HUDEP-2 (cell line): ENCODE data around the gene RFC4.
A peak's percentile ranks its signal among the peaks of the same experiment; 100 is the strongest.
"Not testable (repeated sequence)": the region's sequence is repeated elsewhere in the genome, so short reads cannot be mapped to it uniquely, and the experiment has no call there.

Experiments used
- DNase-seq, 76 experiments: peaks; one replicate each; lab custom pipeline; 2025; ENCODE audit not compliant: unreplicated experiment in 76 of 76; lab: John Stamatoyannopoulos, UW

RFC4 gene, protein sequence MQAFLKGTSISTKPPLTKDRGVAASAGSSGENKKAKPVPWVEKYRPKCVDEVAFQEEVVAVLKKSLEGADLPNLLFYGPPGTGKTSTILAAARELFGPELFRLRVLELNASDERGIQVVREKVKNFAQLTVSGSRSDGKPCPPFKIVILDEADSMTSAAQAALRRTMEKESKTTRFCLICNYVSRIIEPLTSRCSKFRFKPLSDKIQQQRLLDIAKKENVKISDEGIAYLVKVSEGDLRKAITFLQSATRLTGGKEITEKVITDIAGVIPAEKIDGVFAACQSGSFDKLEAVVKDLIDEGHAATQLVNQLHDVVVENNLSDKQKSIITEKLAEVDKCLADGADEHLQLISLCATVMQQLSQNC

DNA sequence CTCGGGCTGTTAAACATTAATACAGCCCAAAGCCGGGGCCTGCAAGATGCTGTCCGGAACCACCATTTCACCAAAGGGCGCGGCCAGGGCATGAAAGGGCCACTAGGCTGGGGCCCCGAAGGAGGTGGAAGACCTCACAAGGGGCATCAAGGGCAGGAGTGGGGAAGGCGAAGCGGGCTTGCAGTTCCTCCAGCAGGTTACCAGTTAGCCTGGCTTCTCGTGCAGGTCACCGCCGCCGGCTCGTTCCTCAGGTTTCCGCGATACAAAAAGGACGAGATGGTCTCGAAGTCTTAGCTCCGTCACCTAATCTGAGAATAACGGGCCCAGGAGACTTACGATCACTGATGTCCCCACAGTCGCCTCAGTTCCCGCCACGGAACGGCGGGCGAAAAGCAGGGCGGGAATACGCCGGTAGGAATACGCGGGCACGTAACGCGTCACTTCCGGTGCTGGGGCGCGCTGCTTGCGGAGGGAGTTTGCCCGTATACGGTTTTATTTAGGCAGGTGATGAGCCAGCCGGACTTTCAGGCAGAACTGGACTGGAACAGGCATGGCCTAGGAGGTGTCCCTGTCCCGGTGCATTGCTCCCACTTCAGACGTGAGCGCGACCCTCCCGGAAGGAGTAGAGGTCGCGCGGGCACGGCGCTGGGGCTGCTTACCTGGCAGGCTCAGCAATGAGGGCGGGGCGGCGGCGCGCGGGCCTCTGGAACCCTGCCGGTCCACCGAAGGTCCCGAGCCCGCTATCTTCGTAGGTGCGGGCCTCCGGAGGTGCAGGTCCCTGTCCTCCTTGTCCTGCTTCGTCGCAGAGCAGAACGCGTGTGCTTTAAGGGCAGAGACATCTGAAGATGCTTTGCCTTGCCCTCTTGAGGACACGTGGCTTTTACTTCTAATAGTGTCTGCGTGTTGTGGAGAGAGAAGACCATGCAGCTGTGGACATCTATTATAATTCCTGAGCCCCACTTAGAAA, at the start of gene RFC4:
TSS of gene RFC4 (minus strand) at position 394 of the 967 bp plus-strand sequence. CDS start 1,769 bp downstream, outside the sequence.
- DNase-seq = peak in 75 of 76 experiments; percentile 22 to 91 (median 73)

DNA sequence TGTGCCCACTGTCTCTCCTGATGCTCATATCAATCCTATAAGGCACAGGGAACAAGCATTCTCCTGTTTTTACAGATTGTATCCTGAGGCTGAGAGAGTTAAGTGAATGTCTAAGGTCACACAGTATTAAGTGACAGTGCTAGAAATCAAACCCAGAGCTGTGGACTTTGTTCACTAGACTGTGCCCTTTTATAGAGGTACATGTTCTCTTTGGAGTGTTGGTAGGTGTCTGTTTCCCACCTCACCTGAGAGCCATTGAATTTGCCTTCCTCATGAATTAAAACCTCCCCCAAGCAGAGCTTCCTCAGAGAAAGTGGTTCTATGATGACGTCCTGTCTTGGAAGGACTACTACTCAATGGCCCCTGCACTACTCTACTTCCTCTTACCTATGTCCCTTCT, 48.7 kb upstream of the RFC4 start:
- DNase-seq = no peak

DNA sequence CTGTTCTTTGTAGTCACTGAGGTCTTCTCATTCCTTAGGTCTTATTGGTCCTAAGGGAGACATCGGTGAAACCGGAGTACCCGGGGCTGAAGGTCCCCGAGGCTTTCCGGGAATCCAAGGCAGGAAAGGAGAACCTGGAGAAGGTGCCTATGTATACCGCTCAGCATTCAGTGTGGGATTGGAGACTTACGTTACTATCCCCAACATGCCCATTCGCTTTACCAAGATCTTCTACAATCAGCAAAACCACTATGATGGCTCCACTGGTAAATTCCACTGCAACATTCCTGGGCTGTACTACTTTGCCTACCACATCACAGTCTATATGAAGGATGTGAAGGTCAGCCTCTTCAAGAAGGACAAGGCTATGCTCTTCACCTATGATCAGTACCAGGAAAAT, 47.9 kb upstream of the RFC4 start:
- DNase-seq = no peak

DNA sequence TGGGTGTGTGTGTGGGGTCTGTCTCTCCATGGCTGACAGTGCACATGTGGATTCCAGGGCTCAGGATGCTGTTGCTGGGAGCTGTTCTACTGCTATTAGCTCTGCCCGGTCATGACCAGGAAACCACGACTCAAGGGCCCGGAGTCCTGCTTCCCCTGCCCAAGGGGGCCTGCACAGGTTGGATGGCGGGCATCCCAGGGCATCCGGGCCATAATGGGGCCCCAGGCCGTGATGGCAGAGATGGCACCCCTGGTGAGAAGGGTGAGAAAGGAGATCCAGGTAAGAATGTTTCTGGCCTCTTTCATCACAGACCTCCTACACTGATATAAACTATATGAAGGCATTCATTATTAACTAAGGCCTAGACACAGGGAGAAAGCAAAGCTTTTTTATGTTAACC, 46.7 kb upstream of the RFC4 start:
- DNase-seq = no peak

DNA sequence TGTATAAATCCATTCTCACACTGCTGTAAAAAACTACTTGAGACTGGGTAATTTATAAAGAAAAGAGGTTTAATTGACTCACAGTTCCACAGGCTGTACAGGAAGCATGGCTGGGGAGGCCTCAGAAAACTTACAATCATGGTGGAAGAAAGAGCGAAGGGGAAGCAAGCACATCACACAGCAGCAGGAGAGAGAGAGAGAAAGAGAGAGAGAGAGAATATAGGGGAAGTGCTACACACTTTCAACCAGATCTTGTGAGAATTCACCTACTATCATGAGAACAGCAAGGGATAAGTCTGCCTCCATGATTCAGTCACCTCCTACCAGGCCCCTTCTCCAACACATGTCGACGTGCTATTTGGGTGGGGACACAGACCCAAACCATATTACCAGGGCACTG, 45.6 kb upstream of the RFC4 start:
- not testable (repeated sequence) for DNase-seq

DNA sequence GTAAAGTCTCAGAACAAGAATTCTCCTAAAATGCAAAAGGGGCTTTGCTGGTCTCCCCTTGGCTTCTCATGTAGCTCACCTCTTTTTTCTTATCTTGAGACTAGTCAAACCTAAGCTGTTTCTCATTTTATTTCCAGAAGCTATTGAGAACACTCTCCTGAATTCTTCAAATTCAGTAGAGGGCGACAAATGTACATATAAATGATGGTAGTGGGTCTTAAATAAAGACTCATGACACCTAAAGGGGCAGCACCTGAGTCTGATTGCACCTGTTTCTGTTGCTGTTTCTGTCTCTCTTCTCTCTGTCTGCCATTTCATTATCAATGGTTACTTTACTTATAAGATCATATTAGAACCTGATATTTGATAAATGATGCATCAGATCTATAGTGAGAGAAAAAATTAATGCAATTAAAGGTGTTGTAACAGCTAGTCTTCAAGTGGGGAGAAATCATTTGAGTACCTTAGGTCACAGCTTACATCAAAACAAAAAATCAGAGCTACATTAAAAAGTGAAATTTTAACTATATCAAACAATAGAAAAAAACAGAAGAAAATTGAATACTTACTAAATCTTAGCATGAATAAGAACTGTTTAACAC, 43.2 kb upstream of the RFC4 start:
- DNase-seq = peak in 11 of 76 experiments; percentile 0 to 30 (median 18)

DNA sequence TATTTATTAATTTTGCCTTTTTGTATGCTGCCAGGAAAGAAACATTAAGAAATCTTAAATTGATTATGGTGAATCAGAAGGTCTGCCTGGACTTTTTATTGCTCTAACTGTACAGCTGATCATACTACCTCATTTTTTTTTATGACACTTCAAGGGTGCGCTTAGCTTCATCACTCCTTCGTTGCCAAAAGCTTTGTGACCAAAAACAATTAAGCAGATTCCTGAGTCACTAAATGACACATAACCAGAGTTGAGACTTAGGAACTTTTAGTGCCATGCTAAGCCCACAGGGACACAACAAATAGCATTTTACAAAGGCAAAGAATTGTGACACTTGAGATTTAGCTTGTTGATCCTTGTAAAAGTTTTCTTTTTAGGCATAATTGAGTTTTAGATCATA, 41.2 kb upstream of the RFC4 start:
- no peak for DNase-seq

DNA sequence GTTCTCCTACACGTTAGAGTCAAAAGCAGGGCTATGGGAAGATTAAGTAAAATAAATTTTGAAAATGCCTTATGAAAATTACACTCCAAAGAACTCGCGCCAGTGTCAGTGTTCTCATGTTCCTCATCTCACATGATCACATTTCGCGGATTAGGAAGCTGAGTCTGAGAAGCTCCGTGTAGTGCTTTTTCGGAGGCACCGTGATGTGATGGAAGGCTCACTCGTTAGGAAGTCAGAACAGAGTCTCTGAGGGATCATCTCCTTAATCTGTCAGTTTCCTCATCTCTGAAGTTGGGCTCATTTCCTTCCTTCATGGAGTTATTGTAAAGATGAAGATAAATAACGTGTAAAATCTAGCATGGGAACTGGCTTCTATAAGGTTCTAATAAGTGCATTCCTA, 39.5 kb upstream of the RFC4 start:
- no peak for DNase-seq

DNA sequence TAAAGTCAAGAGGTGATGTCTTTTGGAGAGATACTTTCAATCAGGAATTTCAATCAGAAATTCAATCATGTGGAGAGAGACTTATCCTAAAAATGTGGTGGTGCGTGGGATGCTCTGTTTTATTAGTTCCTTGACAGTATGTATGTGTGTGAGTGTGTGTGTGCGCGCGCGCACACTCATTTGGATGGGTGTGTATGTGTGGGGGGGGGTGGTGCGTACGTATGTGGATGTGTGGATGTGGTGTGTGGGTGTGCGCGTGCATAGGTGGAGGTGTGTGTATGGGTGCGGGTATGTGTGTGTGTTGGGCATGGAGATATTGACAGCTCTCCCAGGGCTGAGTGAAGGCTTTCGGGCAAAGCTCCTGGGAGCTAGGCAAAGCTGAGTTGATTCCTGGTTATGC, 38.6 kb upstream of the RFC4 start:
- DNase-seq = no peak

DNA sequence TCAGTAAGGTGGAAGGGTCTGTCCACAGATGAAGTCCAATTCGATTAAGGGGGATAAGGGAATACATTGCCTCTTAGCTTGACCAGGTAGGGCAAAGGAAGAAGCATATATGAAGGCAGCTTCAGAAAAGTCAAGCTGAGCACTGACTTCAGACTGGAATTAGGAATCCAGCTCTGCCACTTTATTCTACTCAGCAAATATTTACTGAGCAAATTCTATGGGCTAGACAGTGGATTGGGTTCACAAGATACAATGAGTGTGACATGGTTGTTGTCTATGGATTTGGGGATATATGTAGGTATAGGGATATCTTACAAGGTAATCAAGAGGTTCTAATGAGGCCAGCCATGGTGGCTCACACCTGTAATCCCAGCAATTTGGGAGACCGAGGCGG, 36.8 kb upstream of the RFC4 start:
- no peak for DNase-seq

DNA sequence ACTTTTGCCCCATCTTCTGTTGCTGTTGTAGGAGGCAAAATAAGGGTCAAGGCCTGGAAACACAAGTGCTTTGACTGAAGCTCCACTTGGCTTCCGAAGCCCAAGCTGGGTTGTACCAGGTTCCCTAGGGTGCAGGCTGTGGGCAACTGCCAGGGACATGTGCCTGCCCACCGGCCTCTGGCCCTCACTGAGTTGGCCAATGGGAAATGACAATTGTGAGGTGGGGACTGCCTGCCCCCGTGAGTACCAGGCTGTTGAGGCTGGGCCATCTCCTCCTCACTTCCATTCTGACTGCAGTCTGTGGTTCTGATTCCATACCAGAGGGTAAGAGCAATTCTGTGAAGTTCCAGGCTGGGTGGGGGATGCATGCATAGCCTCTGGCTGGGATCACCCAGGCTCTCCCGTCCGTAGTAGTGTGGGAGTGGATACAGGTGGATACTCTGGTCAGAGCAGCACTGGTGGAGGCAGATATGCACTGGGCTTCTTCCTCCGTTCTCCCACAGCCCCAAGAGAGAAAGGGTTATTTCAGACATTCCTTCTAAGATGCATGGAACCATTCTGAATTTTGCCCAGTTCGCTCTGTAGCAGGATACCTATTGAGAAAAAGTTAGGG, 36.2 kb upstream of the RFC4 start, which contains the start of gene ADIPOQ:
TSS of gene ADIPOQ (plus strand) at position 285 of the 613 bp plus-strand sequence. CDS start 10,349 bp downstream, outside the sequence.
- no peak for DNase-seq

DNA sequence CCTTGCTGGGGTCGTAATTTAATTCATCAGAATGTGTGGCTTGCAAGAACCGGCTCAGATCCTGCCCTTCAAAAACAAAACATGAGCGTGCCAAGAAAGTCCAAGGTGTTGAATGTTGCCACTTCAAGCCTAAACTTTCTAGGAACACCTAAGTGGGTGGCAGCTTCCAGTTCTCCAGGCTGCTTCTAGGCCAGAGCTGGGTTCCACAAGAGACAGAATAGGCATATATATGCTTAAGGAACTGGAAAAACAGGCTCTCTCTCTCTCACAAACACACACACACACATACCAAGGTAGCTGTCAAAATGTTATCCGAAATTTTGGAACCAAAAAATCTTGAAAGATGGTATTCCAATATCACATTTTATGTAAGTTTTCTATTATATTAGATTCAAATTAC, 35.3 kb upstream of the RFC4 start:
- no peak for DNase-seq

DNA sequence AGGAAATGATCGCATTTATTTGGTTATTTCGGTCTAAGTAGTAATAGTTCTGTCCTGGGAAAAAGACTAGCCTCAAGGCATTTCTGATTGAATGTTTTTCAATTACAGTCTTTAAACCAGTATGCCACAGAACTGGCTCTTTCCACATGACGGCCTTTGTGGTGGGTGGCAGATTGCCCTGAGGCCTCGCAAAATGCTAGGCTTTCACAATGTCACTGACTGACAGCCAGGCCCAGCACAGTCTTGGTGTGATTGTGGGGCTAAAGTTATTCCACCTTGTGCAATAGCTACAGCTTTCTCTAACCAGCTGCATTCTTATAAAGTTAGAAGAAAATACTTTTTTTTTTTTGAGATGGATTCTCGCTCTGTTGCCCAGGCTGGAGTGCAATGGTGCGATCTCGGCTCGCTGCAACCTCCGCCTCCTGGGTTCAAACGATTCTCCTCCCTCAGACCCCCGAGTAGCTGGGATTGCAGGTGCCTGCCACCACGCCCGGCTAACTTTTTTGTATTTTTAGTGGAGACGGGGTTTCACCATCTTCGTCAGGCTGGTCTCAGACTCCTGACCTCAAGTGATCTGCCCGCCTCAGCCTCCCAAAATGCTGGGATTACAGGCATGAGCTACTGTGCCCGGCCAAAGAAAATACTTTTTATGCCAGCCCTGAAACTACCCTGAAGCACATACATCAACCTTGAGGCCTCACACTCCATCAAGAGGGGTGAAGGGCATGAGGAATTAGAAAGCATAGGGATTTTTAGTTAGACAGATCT, 33.8 kb upstream of the RFC4 start:
- DNase-seq = no peak

DNA sequence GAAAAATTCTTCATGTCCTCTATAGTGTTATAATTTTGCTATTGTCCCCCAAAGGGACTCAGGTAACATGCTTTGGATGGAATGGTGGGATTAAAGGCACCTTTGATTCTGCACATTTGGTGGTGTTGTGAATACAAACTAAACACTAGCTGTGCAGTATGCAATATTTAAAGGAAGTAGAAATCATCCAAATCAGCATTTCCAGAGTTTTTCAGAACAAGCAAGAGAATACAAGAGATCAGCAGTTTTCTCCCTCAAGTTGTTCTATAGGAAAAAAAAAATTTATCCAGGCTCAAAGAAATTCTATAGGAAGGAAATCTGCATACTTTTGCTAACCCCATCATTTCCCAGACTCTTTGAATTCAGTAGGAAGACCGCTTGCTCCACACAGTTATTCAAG, 26.0 kb upstream of the RFC4 start:
- no peak for DNase-seq

DNA sequence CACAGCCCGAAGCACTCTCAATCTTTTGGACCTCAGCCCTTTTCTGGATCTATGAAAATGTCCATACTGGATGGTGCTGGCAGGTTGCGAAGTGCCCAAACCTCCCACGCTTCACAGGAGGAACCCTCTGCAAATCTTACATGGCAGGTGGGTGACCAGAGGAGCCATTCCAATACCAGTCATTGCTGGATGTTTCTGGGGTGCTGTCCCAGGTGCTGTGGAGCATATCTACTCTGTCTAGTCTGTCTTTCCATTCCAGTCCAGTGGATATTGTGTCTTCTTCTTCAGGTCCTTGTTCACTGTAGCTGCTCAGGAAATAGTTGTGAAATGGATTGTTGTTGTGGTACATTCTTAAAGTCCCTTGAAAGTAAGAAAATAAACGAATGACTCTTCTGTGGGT, 25.5 kb upstream of the RFC4 start:
- DNase-seq = no peak

DNA sequence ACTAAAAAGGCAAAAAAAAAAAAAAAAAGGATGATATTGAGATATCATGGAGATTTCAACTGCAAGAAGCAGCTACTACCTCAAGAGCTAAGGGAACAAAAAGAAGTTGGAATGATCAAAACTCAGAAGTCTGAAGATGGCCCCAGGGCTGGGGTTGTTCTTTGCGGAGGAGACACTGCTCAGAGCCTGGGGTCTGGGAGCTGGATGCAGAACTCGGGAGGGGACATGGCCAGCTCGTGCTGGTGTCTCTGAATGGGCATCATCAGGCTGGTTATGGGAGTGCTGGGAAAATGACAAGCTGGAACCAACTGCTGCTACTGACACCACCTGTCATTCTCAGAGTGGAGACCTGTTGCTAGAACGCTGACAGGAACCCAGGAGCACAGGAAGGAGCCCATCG, 22.1 kb upstream of the RFC4 start:
- DNase-seq = no peak

DNA sequence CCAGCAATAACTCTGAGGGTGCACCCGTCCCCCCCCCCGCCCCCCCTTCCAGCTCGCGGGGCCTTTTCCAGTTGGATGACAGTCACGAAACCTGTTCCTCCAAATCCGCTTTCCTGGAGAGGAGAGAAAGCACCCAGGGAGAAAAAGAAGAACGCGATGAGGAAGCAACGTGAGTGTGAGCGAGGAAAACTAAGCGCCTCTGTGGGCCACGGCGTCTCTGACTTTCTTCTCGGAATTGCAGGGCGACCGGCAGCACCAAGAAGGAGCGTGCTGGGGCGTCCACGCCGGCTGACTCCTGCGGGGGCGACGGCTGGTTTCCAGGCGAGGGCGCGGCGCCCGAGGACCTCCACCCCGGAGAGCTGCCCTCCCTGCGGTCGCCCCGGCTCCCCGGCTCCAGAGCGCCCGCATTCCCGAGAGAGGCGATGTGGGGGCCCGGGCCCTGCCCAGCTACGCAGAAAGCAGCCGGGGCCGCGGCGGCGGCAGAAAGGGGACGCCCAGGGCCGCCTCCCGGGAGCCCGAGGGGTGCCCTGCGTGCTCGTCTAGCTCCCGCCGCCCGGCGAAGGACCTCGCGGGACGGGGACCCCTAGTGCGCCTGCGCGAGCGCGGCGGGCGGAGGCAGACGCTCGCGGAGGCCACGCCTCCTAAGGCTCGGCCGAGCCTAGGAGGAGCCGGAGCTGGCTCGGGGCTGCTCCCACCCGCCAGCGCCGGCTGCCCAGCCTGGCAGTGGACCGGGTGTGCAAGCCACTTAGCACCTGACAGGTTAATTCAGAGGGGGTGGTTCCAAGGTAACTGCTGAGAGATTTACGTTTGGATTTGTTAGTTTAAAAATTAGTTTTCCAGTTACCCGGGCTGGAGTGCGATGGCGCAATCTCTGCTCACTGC, 20.9 kb upstream of the RFC4 start:
- DNase-seq = peak in 72 of 76 experiments; percentile 7 to 83 (median 67)

DNA sequence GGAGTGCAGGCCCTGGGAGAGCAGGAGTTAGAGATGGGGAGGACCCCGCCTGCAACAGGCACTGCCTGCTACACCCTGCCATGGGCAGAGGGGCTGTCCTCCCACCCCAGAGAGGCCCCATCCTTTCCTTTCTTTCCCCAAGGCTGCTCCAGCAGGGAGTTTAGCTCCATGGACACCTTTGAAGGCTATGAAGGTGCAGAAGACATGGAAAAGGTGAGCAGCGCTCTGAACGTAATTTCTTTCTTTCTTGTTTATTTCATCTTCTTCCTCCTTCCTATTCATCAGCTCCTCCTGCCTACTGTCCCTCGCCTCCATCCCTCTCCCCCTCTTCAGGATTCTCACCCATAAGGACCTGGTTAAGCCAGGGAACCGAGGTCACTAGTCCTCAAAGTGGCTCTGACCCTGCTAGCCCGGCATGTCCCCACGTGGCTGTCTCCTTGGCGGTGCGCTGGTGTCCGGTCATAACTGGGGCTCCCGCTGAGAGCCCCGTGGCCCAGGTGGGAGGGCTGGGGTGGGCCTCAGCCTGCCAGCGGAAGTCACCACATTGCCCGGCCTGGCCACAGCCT, 20.2 kb upstream of the RFC4 start:
- peak in 7 of 76 experiments; percentile 9 to 41 (median 29) for DNase-seq
